Stomach (tissue), 9 donors: ENCODE data around the gene CSMD2. TPM values are rescaled to one million over a fixed set of nuclear protein-coding genes. Genes with fewer than 3 reads are reported as not detected.

ENCODE experiments used
- DNase-seq, 2 donors: peaks; one replicate each; pipeline versions ENCODE4 v3.0.0 to v3.0.0-alpha.2; 2013 to 2019
- H3K27ac ChIP-seq, 5 donors: fragments of 200-600 bp in 4 of 5; sonication (generic) in 4 of 5; one replicate each; pipeline ENCODE4 v1.5.1; 2013 to 2019; ENCODE audit warnings: mild to moderate bottlenecking in 1 of 5, moderate library complexity in 1 of 5
- H3K27me3 ChIP-seq, 3 donors: fragments of 200-600 bp; sonication (generic); one replicate each; pipeline ENCODE4 v1.5.1; 2017 to 2019; ENCODE audit warnings: mixed run types in 1 of 3
- H3K36me3 ChIP-seq, 4 donors: fragments of 200-600 bp; sonication (generic); 1 replicate in 3 of 4; 2 replicates in 1 of 4; pipeline ENCODE4 v1.5.1; 2016 to 2019
- H3K4me1 ChIP-seq, 4 donors: fragments of 200-600 bp; sonication (generic); one replicate each; pipeline ENCODE4 v1.5.1; 2016 to 2019
- H3K4me3 ChIP-seq, 4 donors: fragments of 200-600 bp; sonication (generic) in 3 of 4; one replicate each; pipeline ENCODE4 v1.5.1; 2016 to 2019; ENCODE audit warnings: mild to moderate bottlenecking in 1 of 4
- H3K9me3 ChIP-seq, 4 donors: fragments of 200-600 bp; sonication (generic); one replicate each; pipeline ENCODE4 v1.5.1; 2016 to 2019
- CTCF ChIP-seq, 7 experiments: fragments of 450-650 bp in 4 of 7; fragments of 200-600 bp in 3 of 7; sonication (generic) in 3 of 7; IDR thresholded peaks; one replicate each; pipeline ENCODE4 v1.5.1; 2016 to 2019; ENCODE audit warnings: antibody characterized with exemption in 7 of 7, control low read depth in 2 of 7, mild to moderate bottlenecking in 1 of 7
- EP300 ChIP-seq: sonication (generic); formaldehyde crosslinking; IDR thresholded peaks from one replicate; pipeline ENCODE4 v1.6.1; 2017; ENCODE audit warnings: antibody characterized with exemption
- POLR2A ChIP-seq, 4 donors: fragments of 450-650 bp; IDR thresholded peaks; one replicate each; pipeline ENCODE4 v1.6.1; 2016; ENCODE audit warnings: antibody characterized with exemption in 4 of 4, control low read depth in 2 of 4, mild to moderate bottlenecking in 1 of 4, moderate library complexity in 1 of 4
- POLR2AphosphoS5 ChIP-seq, 3 donors: sonication (generic); formaldehyde crosslinking; IDR thresholded peaks; one replicate each; pipeline ENCODE4 v1.6.1; 2016; ENCODE audit warnings: antibody characterized with exemption in 3 of 3
- WGBS, 5 donors: extraction: QIAGEN DNeasy Blood & Tissue Kit in 3 of 5; methylation state at CpG; one replicate each; pipeline versions ENCODE4 v1.1.5 to v1.1.7; 2013 to 2018; 5-methylcytosine and 5-hydroxymethylcytosine counted together
- intact Hi-C: fragments of 100-400 bp; cut with DNase I; formaldehyde crosslinking; loops from one replicate; pipeline ENCODE4 v1.15.1; 2023; ENCODE audit warnings: low total_unique reads
- polyA plus RNA-seq, 3 donors: library from polyadenylated mRNA; stranded (reverse); fragments of 200-250 nt; gene quantifications; one replicate each; pipeline ENCODE4 v1.2.3, GENCODE V29; 2013
- total RNA-seq, 5 donors: library from RNA; depleted of rRNA; stranded (reverse); fragments of >200 nt; gene quantifications; one replicate each; pipeline versions ENCODE4 v1.1.0 to v1.2.3, GENCODE V29; 2014 to 2016
- donor health status: healthy with polysubstance abuse.
- donor health status: Bipolar disorder and iron deficiency.
- donor health status: healthy.

CSMD2 gene
- total and polyA plus RNA-seq, 8 donors, result 0.10 to 3.5 (median 0.37) TPM; not detected in 1

DNA sequence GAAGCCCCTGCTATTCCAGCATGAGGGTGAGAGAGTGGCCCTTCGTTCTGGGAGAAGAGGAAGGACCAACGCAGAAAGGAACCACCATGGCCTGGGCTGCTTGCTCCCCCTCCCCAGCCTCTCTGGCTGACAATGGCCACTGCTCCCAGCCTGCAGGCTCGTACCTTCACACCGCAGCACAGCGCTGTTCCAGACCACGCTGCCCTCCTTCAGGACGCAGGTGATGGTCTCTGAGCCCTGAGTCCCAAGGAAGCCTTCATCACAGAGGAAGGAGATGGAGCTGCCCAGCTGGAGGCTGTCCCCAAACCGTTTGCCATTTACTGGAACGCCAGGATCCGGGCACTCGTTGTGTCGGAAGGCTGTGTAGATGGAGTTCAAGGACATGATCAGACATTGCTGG, 426.1 kb downstream of the CSMD2 start:
- no peak for DNase-seq
- Histone ChIP-seq H3K27ac (no peak overlapping the region), H3K4me3 (no peak overlapping the region), H3K36me3 (no peaks in the 10 kb centered on the region), H3K9me3 (no peaks in the 10 kb centered on the region), H3K4me1 (no peaks in the 10 kb centered on the region), H3K27me3 (peaks cover 0 to 59% (median 5%) of the 10 kb centered on the region in 3 donors)
- TF ChIP-seq CTCF (IDR thresholded peaks at IDR 0.05) (no peak), POLR2AphosphoS5 (IDR thresholded peaks at IDR 0.05) (no peak), EP300 (no peak), POLR2A (IDR thresholded peaks at IDR 0.05) (no peak)
- 82 to 90% (median 89%) methylated on average over 12 of the region's 12 CpGs for WGBS, 5 donors
- intact Hi-C loops, result no loop called here

GRCh38 chr1:33738536-33738935, 426.5 kb downstream of the CSMD2 start:
- no peak overlapping the region for H3K4me3 ChIP-seq
- H3K27ac ChIP-seq, result no peak overlapping the region
- TF ChIP-seq CTCF (IDR thresholded peaks at IDR 0.05), result no peak
- peaks cover 0 to 59% (median 5%) of the 10 kb centered on the region in 3 donors for H3K27me3 ChIP-seq
- no peaks in the 10 kb centered on the region for H3K9me3 ChIP-seq
- no peak for DNase-seq
- intact Hi-C loops, result no loop called here
- WGBS, 5 donors, result 61 to 81% (median 72%) methylated on average over 9 of the region's 9 CpGs
- H3K36me3 ChIP-seq, result no peaks in the 10 kb centered on the region
- H3K4me1 ChIP-seq, result no peaks in the 10 kb centered on the region

DNA sequence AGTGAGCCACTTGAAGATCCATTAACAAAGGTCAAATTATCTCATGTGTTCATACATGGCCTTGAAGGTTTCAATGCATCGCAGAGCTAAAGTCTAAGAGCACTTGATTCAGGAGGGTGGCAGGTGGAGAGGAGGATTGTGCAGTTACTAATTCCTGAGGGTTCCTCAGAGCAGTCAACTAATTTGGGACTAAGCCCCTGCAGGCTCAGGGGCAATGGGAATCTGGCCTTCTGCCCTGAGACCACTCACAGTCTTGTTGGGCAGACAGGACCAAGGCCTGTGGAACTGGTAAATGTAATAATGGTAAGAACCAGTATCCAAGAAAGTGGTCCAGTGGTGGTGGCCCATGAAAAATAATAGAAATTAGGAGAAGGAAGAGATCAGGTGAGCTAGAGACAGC, 428.5 kb downstream of the CSMD2 start:
- Histone ChIP-seq H3K9me3 (peaks cover 0 to 6% (median 0%) of the 10 kb centered on the region in 4 donors), H3K36me3 (no peaks in the 10 kb centered on the region), H3K27me3 (peaks cover 0 to 65% (median 9%) of the 10 kb centered on the region in 3 donors), H3K4me1 (no peaks in the 10 kb centered on the region), H3K4me3 (no peak overlapping the region), H3K27ac (no peak overlapping the region)
- TF ChIP-seq EP300, result no peak
- TF ChIP-seq POLR2AphosphoS5 (IDR thresholded peaks at IDR 0.05), result no peak
- TF ChIP-seq CTCF (IDR thresholded peaks at IDR 0.05), result no peak
- no peak for TF ChIP-seq POLR2A (IDR thresholded peaks at IDR 0.05)
- intact Hi-C loops, result no loop called here
- no peak for DNase-seq
- 85 to 95% (median 91%) methylated on average over 1 of the region's 1 CpG for WGBS, 5 donors

- intact Hi-C loops, result no loop called here
- Histone ChIP-seq H3K27ac (no peak overlapping the region), H3K9me3 (peaks cover 0 to 6% (median 0%) of the 10 kb centered on the region in 4 donors), H3K27me3 (peaks cover 0 to 65% (median 9%) of the 10 kb centered on the region in 3 donors), H3K36me3 (no peaks in the 10 kb centered on the region), H3K4me1 (no peaks in the 10 kb centered on the region), H3K4me3 (no peak overlapping the region)
- WGBS, 5 donors, result 12 to 30% (median 19%) methylated on average over 3 of the region's 3 CpGs
- DNase-seq, result peak in 1 of 2 donors; percentile 11
- TF ChIP-seq POLR2AphosphoS5 (IDR thresholded peaks at IDR 0.05) (no peak), CTCF (IDR thresholded peaks at IDR 0.05) (no peak), EP300 (no peak), POLR2A (IDR thresholded peaks at IDR 0.05) (no peak)
These were observed 429.4 kb downstream of the CSMD2 start for GRCh38 chr1:33735624-33736023.
